Thoracic aorta (tissue), 2 donors: ENCODE measurements around the gene ZC3H12D. TPM values are rescaled to one million over a fixed set of nuclear protein-coding genes. Genes with fewer than 3 reads are reported as not detected.

Source experiments
- ATAC-seq: fragments of 150-250 bp; one replicate; pipeline ENCODE4 v1.8.0; 2017; ENCODE audit warnings: low read depth; ENCODE audit not compliant: insufficient number of reproducible peaks, low FRiP score
- DNase-seq: peaks from one replicate; pipeline ENCODE4 v3.0.0-alpha.2; 2020; ENCODE audit warnings: low spot score
- H3K27ac ChIP-seq, 2 donors: fragments of 200-600 bp; sonication (generic); 1 replicate in 1 of 2; 2 replicates in 1 of 2; pipeline ENCODE4 v1.5.1; 2016; ENCODE audit warnings: mild to moderate bottlenecking in 2 of 2, moderate library complexity in 2 of 2
- H3K27me3 ChIP-seq: fragments of 200-600 bp; sonication (generic); replicated peaks from 2 replicates; pipeline ENCODE4 v1.6.0; 2016; ENCODE audit warnings: mild to moderate bottlenecking; ENCODE audit not compliant: insufficient read depth
- H3K36me3 ChIP-seq: fragments of 200-600 bp; sonication (generic); one replicate; pipeline ENCODE4 v1.5.1; 2016
- H3K4me1 ChIP-seq, 2 donors: fragments of 200-600 bp; sonication (generic); 1 replicate in 1 of 2; 2 replicates in 1 of 2; pipeline versions ENCODE4 v1.5.1 to v1.6.0; 2016; ENCODE audit warnings: low read depth in 2 of 2, mild to moderate bottlenecking in 1 of 2; ENCODE audit not compliant: control insufficient read depth in 1 of 2
- H3K4me3 ChIP-seq: fragments of 200-600 bp; sonication (generic); 2 replicates; pipeline ENCODE4 v1.5.1; 2016; ENCODE audit warnings: mild to moderate bottlenecking
- H3K9me3 ChIP-seq: fragments of 200-600 bp; sonication (generic); 2 replicates; pipeline ENCODE4 v1.5.1; 2016
- total RNA-seq, 2 donors: library from RNA; depleted of rRNA; stranded (reverse); fragments of >200 nt; gene quantifications; one replicate each; pipeline versions ENCODE4 v1.1.0 to v1.2.3, GENCODE V29; 2016
- TF ChIP-seq, protein P1 (sequence below): fragments of 200-600 bp; sonication (generic); IDR thresholded peaks from one replicate; pipeline ENCODE4 v1.5.1; 2019; ENCODE audit warnings: antibody characterized with exemption

ZC3H12D gene
- total RNA-seq, 2 donors from 2014 or later, result 1.9 to 3.8 TPM

DNA sequence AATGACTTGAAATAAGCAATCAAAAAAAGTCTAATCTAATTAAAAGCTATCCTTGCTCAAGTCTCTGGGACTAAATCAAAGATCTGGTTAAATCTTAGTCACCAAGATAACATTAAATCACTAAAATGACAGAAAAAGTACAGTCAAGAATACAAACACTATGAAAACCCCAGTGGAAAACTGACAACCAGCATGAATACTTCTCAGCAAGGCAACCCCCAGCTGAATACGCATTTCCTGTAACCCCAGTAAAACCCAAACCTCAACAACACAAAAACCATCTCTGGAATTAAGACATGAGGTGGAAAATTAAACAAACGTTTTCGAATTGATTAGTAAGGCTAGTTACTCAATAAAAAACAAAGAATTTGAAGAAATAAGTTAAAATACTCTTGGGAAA is 23.7 kb upstream of the ZC3H12D start:
- ATAC-seq (no peak), DNase-seq (no peak)
- Histone ChIP-seq H3K27ac (no peak overlapping the region), H3K9me3 (no peaks in the 10 kb centered on the region), H3K27me3 (no peaks in the 10 kb centered on the region), H3K4me1 (no peaks in the 10 kb centered on the region), H3K36me3 (peaks cover 7% of the 10 kb centered on the region), H3K4me3 (no peak overlapping the region)
- TF ChIP-seq, protein P1, sequence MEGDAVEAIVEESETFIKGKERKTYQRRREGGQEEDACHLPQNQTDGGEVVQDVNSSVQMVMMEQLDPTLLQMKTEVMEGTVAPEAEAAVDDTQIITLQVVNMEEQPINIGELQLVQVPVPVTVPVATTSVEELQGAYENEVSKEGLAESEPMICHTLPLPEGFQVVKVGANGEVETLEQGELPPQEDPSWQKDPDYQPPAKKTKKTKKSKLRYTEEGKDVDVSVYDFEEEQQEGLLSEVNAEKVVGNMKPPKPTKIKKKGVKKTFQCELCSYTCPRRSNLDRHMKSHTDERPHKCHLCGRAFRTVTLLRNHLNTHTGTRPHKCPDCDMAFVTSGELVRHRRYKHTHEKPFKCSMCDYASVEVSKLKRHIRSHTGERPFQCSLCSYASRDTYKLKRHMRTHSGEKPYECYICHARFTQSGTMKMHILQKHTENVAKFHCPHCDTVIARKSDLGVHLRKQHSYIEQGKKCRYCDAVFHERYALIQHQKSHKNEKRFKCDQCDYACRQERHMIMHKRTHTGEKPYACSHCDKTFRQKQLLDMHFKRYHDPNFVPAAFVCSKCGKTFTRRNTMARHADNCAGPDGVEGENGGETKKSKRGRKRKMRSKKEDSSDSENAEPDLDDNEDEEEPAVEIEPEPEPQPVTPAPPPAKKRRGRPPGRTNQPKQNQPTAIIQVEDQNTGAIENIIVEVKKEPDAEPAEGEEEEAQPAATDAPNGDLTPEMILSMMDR, result no peak

DNA sequence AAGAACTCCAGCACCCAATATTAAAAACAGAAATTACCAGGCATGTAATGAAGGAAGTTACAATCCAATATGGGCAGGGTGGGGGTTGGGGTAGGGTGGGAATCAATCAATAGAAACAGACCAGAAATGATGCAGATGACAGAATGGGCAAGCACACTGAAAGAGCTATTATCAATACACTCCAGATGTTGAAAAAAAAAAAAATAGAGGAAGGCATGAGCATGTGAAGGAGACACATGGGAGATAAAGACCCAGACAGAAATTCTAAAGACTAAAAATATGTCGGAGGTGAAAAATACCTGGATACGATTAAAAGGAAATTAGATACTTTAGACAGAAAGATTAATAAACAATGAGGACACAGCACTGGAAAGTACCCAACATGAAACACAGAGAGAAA is 19.1 kb upstream of the ZC3H12D start:
- Histone ChIP-seq H3K27ac (no peak overlapping the region), H3K27me3 (no peaks in the 10 kb centered on the region), H3K9me3 (no peaks in the 10 kb centered on the region), H3K4me1 (no peaks in the 10 kb centered on the region), H3K36me3 (peaks cover 7% of the 10 kb centered on the region), H3K4me3 (no peak overlapping the region)
- DNase-seq (no peak), ATAC-seq (no peak)
- TF ChIP-seq, protein P1, result no peak

DNA sequence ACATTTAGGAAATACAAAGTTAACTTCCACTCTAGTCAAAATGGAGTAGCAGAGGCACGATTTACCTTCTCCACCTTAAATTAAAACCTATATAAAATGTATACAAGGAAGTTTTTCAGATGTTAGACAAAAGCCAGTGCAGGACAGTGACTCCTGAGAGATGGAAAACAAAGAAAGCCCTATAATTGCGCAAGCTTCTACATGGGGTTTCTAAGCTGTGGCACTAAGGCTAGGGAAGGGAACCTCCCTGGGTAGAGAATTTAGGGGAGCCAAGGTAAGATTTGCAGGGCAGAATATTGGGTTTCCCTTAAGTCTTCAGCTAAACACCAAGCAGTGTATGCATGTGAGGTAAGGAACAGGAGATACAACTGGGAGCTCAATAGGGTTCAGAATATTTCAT is 18.5 kb upstream of the ZC3H12D start:
- ATAC-seq (no peak), DNase-seq (no peak)
- Histone ChIP-seq H3K27me3 (no peaks in the 10 kb centered on the region), H3K4me3 (no peak overlapping the region), H3K4me1 (no peaks in the 10 kb centered on the region), H3K27ac (no peak overlapping the region), H3K36me3 (peaks cover 7% of the 10 kb centered on the region), H3K9me3 (no peaks in the 10 kb centered on the region)
- TF ChIP-seq, protein P1, result no peak

DNA sequence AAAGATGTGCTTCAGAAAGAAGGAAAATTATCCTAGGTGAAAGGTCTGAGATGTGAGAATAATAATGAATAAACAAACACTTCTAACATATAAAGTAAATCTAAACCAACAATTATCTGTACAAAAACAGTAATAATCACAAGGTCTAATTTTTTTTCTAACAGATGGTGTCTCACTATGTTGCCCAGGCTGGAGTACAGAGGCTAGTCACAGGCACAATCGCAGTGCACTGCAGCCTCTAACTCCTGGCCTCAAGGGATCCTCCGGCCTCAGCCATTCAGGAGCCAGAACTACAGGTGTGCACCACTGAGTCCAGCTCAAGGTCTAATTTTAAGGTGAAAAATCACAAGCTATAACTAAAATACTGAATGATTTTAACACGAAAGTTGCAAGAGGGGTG is 17.0 kb upstream of the ZC3H12D start:
- ATAC-seq (no peak), DNase-seq (no peak)
- no peak overlapping the region for H3K27ac ChIP-seq
- peaks cover 7% of the 10 kb centered on the region for H3K36me3 ChIP-seq
- no peaks in the 10 kb centered on the region for H3K4me1 ChIP-seq
- no peaks in the 10 kb centered on the region for H3K9me3 ChIP-seq
- TF ChIP-seq, protein P1, result no peak
- H3K4me3 ChIP-seq, result no peak overlapping the region
- no peaks in the 10 kb centered on the region for H3K27me3 ChIP-seq

DNA sequence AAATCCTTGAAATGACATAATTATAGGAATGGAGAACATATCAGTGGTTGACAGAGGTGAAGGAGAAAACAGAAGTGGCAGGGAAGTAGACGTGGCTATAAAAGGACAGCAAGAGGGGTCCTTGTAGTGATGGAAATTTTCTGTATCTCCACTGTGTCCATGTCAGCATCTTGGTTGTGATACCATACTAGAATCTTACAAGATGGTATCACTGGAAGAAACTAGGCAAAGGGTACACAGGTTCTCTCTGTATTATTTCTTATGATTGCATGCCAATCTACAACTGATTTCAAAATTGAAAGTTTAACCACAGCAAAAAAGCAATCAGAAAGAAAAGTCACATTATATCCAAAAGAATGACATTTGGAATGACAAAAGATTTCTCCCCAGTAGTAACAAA is 16.4 kb upstream of the ZC3H12D start:
- TF ChIP-seq, protein P1, result no peak

More for the DNA sequence above, 16.4 kb upstream of the ZC3H12D start:
- Histone ChIP-seq H3K36me3 (peaks cover 6% of the 10 kb centered on the region), H3K4me3 (no peak overlapping the region), H3K4me1 (no peaks in the 10 kb centered on the region), H3K27ac (no peak overlapping the region), H3K9me3 (no peaks in the 10 kb centered on the region), H3K27me3 (no peaks in the 10 kb centered on the region)
- DNase-seq, result no peak
- no peak for ATAC-seq
